ENCODE results near the gene GPATCH2.

GRCh38 chr1:217605390-217605789 is 25.5 kb downstream of the GPATCH2 start:
- TF ChIP-seq CTCF (IDR thresholded peaks at IDR 0.05; ENCODE audit: low read length) (no peak), EZH2 (IDR thresholded peaks at IDR 0.05; ENCODE audit: borderline replicate concordance, low read length) (no peak)
